Amniotic stem cell (primary cell): ENCODE measurements around the gene PSG1.
"Not testable (repeated sequence)": the region's sequence is repeated elsewhere in the genome, so short reads cannot be mapped to it uniquely, and the experiment has no call there.

Source experiments
- DNase-seq: peaks from one replicate; lab custom pipeline; 2025; lab: John Stamatoyannopoulos, UW

The PSG1 gene

DNA sequence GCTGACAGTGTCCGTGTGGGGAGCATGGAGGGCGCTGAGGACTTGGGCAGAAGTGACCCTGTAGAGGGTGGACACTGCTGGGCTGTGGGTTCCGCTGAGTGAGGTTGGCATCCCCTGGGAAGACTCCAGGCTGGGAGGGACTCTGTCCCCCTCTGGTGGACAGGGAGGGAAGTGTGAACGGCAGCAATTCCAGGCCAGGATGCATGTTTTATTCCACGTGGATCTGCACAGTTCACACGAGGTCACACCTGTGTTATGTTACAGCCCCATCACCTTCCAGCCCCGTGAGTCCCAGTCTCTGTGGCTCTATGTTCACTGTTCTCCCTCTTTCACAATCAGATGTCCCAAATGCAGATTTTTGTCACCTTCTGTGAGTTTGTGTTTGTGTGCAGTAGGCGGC lies 1.8 kb upstream of the PSG1 start:
- DNase-seq: not testable (repeated sequence)

DNA sequence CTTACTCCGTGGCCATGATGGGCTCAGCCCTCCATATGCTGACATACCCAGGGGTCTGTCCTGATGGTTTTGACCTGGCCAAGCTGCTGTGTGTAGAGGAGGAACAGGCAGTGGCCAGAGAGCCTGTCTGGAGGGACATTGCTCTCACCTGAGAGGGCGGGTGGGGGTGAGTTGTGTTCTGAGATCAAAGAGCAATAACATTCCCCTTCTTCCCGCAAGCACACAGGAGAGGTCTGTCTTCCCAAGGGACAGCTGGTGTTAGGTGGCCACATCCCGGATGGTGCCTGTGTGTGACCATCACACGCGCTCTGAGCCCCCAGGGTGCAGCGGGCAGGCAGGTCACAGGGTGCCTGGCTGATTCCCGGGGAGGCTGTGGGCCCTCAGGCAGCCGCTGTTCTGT lies 1.1 kb upstream of the PSG1 start:
- not testable (repeated sequence) for DNase-seq

- not testable (repeated sequence) for DNase-seq
Measured at GRCh38 chr19:42876596-42876995, 2.9 kb downstream of the PSG1 start.

- not testable (repeated sequence) for DNase-seq
Measured at GRCh38 chr19:42875881-42876280, 3.6 kb downstream of the PSG1 start.

- peak; percentile 3 for DNase-seq
Measured at GRCh38 chr19:42874901-42875813, 4.4 kb downstream of the PSG1 start.

DNA sequence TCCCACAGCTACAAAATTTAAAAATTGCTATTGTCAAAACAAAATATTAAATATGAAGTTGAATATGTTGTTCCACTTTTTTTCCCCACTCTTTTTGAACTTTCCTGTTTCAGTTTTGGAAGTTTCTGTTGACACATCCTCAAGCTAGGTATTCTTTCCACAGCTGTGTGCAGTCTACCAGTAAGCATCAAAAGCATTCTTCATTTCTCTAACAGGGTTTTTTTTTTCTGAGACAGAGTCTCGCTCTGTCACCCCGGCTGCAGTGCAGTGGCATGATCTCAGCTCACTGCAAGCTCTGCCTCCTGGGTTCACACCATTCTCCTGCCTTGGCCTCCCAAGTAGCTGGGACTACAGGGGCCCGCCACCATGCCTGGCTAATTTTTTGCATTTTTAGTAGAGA lies 5.4 kb downstream of the PSG1 start:
- DNase-seq: not testable (repeated sequence)

DNA sequence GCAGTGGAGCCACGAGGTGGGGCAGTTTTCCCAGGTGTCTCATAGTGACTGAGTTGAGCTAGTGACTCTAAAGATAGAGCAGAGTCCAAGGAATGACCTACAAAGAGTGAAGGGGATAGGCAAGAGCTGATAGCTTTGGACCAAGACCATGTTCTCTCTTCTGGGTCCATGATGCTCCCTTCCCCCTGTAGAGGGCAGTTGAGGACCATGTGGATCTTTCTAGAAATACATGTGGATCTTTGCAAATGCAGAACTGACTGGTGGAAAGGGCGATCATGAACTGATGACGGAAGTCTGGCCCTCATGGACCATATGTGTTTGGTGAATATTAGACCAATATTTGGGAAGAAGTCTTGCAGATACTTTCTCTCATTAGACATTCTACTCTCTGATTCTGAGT lies 6.9 kb downstream of the PSG1 start:
- DNase-seq: no peak

- DNase-seq: no peak
Measured at GRCh38 chr19:42857544-42857867, 22.0 kb downstream of the PSG1 start.

- DNase-seq: not testable (repeated sequence)
Measured at GRCh38 chr19:42856866-42857543, 22.5 kb downstream of the PSG1 start.

- not testable (repeated sequence) for DNase-seq
Measured at GRCh38 chr19:42854745-42855144, 24.8 kb downstream of the PSG1 start.

- not testable (repeated sequence) for DNase-seq
Measured at GRCh38 chr19:42853231-42853630, 26.3 kb downstream of the PSG1 start.

- DNase-seq: not testable (repeated sequence)
Measured at GRCh38 chr19:42852821-42853220, 26.7 kb downstream of the PSG1 start.

- not testable (repeated sequence) for DNase-seq
Measured at GRCh38 chr19:42851718-42852280, 27.7 kb downstream of the PSG1 start.

DNA sequence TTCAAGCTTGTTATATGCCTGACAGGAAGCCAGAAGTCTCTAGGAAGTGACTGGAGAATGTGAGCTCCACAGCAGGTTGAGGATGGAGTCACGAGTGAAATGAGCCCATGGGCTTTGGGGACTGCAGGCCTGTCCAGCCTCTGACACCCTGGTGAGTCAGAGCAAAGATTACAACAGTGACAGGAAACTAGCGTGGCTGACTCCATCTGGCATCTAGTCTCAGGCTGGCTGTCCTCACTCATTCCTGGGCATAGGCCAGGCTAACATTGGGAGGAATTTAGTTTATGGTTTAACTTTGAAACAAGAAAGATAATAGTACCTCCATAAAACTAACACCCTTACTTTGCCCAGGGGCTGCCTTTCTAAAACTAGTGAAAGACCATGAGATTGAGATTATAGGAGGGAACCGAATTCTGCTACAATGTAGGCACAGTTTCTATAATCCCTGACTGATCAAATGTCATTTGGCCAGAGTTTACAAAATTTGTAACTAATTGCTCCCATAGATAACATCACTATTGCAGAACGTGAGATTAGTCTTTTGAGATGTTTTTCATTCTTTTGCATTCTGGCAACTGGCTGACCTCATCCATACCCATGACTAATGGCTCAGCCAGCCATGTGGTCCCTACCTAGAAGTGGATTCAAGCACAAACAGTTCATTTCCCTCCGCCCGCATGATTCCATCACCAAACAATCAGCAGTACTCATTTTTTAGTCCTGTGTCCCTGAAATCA lies 28.4 kb downstream of the PSG1 start:
- peak; percentile 90 for DNase-seq

- no peak for DNase-seq
Measured at GRCh38 chr19:42846597-42846996, 32.9 kb downstream of the PSG1 start.

- not testable (repeated sequence) for DNase-seq
Measured at GRCh38 chr19:42843631-42844030, 35.9 kb downstream of the PSG1 start.

- DNase-seq: not testable (repeated sequence)
Measured at GRCh38 chr19:42832746-42833442, 46.6 kb downstream of the PSG1 start.

GRCh38 chr19:42832023-42832680 lies 47.4 kb downstream of the PSG1 start:
- DNase-seq: not testable (repeated sequence)

GRCh38 chr19:42831221-42832019 lies 48.1 kb downstream of the PSG1 start:
- DNase-seq: no peak

DNA sequence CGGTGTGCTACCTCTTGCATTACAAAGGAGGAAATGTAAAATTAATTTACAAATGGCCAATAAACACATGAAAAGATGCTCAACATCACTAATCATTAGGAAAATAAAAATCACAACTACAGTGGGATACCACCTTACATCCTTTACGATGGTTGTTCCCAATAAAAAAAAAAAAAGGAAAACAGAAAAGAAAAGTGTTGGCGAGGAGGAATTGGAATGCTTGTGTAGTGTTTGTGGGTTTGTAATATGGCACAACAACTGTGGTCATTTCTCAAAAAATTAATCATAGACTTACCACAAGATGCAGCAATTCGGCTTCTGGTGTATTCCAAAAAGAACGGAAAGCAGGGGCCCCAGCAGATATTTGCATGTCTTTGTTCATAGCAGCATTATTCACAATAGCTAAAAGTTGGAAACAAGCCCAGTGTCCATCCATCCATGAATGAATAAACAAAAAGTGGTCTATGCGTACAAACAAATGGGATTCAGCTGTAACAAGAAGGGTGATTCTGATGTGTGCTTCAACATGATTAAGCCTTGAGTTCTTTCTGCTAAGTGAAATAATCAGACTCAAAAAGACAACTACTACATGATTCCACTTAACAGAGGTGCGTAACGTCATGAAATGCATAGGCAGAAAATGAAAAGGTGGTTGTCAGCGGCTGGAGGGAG lies 58.1 kb downstream of the PSG1 start:
- DNase-seq: not testable (repeated sequence)
